Testis (tissue), 3 donors: Measurements from ENCODE around the gene HSD3B1. TPM values are rescaled to one million over a fixed set of nuclear protein-coding genes. Genes with fewer than 3 reads are reported as not detected.
"Not testable (repeated sequence)": the region's sequence is repeated elsewhere in the genome, so short reads cannot be mapped to it uniquely, and the experiment has no call there.

Experiments used
- DNase-seq: peaks from one replicate; pipeline ENCODE4 v3.0.0-alpha.2; 2019
- H3K27ac ChIP-seq, 2 donors: fragments of 200-600 bp; sonication (generic); one replicate each; pipeline ENCODE4 v1.5.1; 2019
- H3K27me3 ChIP-seq: fragments of 200-600 bp; sonication (generic); one replicate; pipeline ENCODE4 v1.5.1; 2019
- H3K36me3 ChIP-seq: fragments of 200-600 bp; sonication (generic); one replicate; pipeline ENCODE4 v1.5.1; 2017; ENCODE audit warnings: low read depth; ENCODE audit errors: missing control alignments
- H3K4me1 ChIP-seq: fragments of 200-600 bp; sonication (generic); one replicate; pipeline ENCODE4 v1.5.1; 2019
- H3K4me3 ChIP-seq, 2 donors: fragments of 200-600 bp; sonication (generic); one replicate each; pipeline ENCODE4 v1.5.1; 2017 to 2019
- H3K9me3 ChIP-seq: fragments of 200-600 bp; sonication (generic); one replicate; pipeline ENCODE4 v1.5.1; 2017
- POLR2A ChIP-seq: fragments of 450-650 bp; IDR thresholded peaks from one replicate; pipeline ENCODE4 v1.6.1; 2017; ENCODE audit warnings: antibody characterized with exemption, mild to moderate bottlenecking, moderate library complexity
- WGBS, 2 donors: methylation state at CpG; one replicate each; pipeline ENCODE4 v1.1.5; 2018; 5-methylcytosine and 5-hydroxymethylcytosine counted together
- intact Hi-C: fragments of 100-400 bp; cut with DNase I; formaldehyde crosslinking; loops from one replicate; pipeline ENCODE4 v1.15.1; 2023; ENCODE audit warnings: low total_unique reads
- polyA plus RNA-seq: library from polyadenylated mRNA; stranded (reverse); fragments of 350-450 nt; fragmentation: Illumina TruSeq; extraction: RNeasy Lipid Tissue Mini Kit (QIAGEN cat#74804); gene quantifications from one replicate; pipeline ENCODE4 v1.2.3, GENCODE V29; 2014; ENCODE audit warnings: low read depth, low replicate concordance; ENCODE audit not compliant: insufficient read depth
- total RNA-seq, 2 donors: library from RNA; depleted of rRNA; stranded (reverse); fragments of >200 nt; gene quantifications; one replicate each; pipeline ENCODE4 v1.2.3, GENCODE V29; 2016
- TF ChIP-seq, protein P1 (sequence below), 3 experiments: fragments of 450-650 bp in 2 of 3; fragments of 200-600 bp in 1 of 3; sonication (generic) in 1 of 3; IDR thresholded peaks; one replicate each; pipeline ENCODE4 v1.5.1; 2016 to 2019; ENCODE audit warnings: antibody characterized with exemption in 3 of 3, mild to moderate bottlenecking in 2 of 3, moderate library complexity in 1 of 3

The HSD3B1 gene
- total and polyA plus RNA-seq, 3 donors from 2014 or later, result 0.24 TPM; not detected in 2

GRCh38 chr1:119554183-119554582, 47.2 kb downstream of the HSD3B1 start:
- Histone ChIP-seq H3K27ac (peak overlapping the region in 1 of 2 donors; percentile 25), H3K36me3 (no peaks in the 10 kb centered on the region), H3K27me3 (no peaks in the 10 kb centered on the region), H3K9me3 (no peaks in the 10 kb centered on the region), H3K4me1 (peaks cover 43% of the 10 kb centered on the region), H3K4me3 (no peak overlapping the region)
- intact Hi-C loops, result no loop called here
- peak; percentile 68 for DNase-seq
- TF ChIP-seq POLR2A, result no peak

- intact Hi-C loops, result no loop called here
- Histone ChIP-seq H3K36me3 (no peaks in the 10 kb centered on the region), H3K27me3 (no peaks in the 10 kb centered on the region), H3K4me3 (no peak overlapping the region), H3K27ac (no peak overlapping the region), H3K9me3 (no peaks in the 10 kb centered on the region), H3K4me1 (peaks cover 35% of the 10 kb centered on the region)
- 65 to 70% methylated on average over 3 of the region's 3 CpGs for WGBS, 2 donors
- no peak for DNase-seq
- no peak for TF ChIP-seq POLR2A
- TF ChIP-seq, protein P1, sequence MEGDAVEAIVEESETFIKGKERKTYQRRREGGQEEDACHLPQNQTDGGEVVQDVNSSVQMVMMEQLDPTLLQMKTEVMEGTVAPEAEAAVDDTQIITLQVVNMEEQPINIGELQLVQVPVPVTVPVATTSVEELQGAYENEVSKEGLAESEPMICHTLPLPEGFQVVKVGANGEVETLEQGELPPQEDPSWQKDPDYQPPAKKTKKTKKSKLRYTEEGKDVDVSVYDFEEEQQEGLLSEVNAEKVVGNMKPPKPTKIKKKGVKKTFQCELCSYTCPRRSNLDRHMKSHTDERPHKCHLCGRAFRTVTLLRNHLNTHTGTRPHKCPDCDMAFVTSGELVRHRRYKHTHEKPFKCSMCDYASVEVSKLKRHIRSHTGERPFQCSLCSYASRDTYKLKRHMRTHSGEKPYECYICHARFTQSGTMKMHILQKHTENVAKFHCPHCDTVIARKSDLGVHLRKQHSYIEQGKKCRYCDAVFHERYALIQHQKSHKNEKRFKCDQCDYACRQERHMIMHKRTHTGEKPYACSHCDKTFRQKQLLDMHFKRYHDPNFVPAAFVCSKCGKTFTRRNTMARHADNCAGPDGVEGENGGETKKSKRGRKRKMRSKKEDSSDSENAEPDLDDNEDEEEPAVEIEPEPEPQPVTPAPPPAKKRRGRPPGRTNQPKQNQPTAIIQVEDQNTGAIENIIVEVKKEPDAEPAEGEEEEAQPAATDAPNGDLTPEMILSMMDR (IDR thresholded peaks at IDR 0.05), result no peak
Observed at GRCh38 chr1:119556423-119556822, 49.4 kb downstream of the HSD3B1 start.

DNA sequence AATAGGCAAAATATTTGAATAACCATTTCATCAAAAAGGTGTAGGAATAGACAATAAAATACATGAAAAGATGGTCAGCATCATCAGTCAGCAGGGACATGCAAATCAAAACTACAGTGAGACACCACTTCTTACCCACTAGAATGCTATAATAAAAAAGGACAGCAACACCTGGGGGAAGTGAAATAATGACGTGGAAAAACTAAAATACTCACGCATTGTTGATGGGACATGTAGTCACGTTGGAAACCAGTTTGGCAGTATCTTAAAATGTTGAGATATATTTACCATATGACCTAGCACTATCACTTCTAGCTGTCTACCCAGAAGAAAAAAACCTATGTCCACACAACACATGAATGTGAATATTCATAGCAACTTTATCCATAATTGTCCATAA, 53.4 kb downstream of the HSD3B1 start:
- not testable (repeated sequence) for H3K27me3 ChIP-seq, H3K36me3 ChIP-seq
- 89 to 90% methylated on average over 3 of the region's 3 CpGs for WGBS, 2 donors

GRCh38 chr1:119564548-119564947, 57.5 kb downstream of the HSD3B1 start:
- H3K9me3 ChIP-seq, result no peaks in the 10 kb centered on the region
- H3K27ac ChIP-seq, result no peak overlapping the region
- H3K4me3 ChIP-seq, result no peak overlapping the region
- 79 to 93% methylated on average over 3 of the region's 3 CpGs for WGBS, 2 donors
- peaks cover 10% of the 10 kb centered on the region for H3K4me1 ChIP-seq
- no peaks in the 10 kb centered on the region for H3K36me3 ChIP-seq
- TF ChIP-seq, protein P1 (IDR thresholded peaks at IDR 0.05), result no peak
- no peak for TF ChIP-seq POLR2A
- no peak for DNase-seq
- intact Hi-C loops, result no loop called here
- H3K27me3 ChIP-seq, result no peaks in the 10 kb centered on the region

More for the DNA sequence above, 53.4 kb downstream of the HSD3B1 start:
- DNase-seq, H3K9me3 ChIP-seq, H3K27ac ChIP-seq, H3K4me3 ChIP-seq, intact Hi-C loops: not testable (repeated sequence)
- H3K4me1 ChIP-seq, result peaks cover 14% of the 10 kb centered on the region

Other genes starting within 250 kb of the HSD3B1 start
- not detected for gene HAO2, start 138.4 kb upstream of the HSD3B1 start, total RNA-seq
- gene HAO2, start 138.4 kb upstream of the HSD3B1 start, polyA plus RNA-seq, result not detected
- gene HSD3B2, start 92.1 kb upstream of the HSD3B1 start, total RNA-seq, result under 1 TPM; 0.19 to 0.63 TPM
- gene HSD3B2, start 92.1 kb upstream of the HSD3B1 start, polyA plus RNA-seq, result 3.1 TPM
- 10 to 100 TPM; 14.8 to 22.5 TPM for gene ZNF697, start 141.1 kb downstream of the HSD3B1 start, total RNA-seq
- gene ZNF697, start 141.1 kb downstream of the HSD3B1 start, polyA plus RNA-seq, result 9.1 TPM
- 100 to 1,000 TPM in 1 of 2 donors, 10 to 100 TPM in 1; 85.3 to 161 TPM for gene PHGDH, start 204.7 kb downstream of the HSD3B1 start, total RNA-seq
- 131 TPM for gene PHGDH, start 204.7 kb downstream of the HSD3B1 start, polyA plus RNA-seq